HG03045 (cell line): ENCODE results near the gene CDK14.

Source experiments
- ATAC-seq: cut with Tn5 transposase; IDR thresholded peaks from one replicate; pipeline ENCODE4 v1.9.1; 2021; ENCODE audit warnings: mild to moderate bottlenecking, moderate library complexity; ENCODE audit not compliant: unreplicated experiment

Gene CDK14

GRCh38 chr7:90984692-90985091 is 388.6 kb downstream of the CDK14 start:
- no peak for ATAC-seq

- ATAC-seq = no peak
Observed at GRCh38 chr7:90988516-90988915, 392.4 kb downstream of the CDK14 start.

- no peak for ATAC-seq
Observed at GRCh38 chr7:90988996-90989765, 393.1 kb downstream of the CDK14 start.

DNA sequence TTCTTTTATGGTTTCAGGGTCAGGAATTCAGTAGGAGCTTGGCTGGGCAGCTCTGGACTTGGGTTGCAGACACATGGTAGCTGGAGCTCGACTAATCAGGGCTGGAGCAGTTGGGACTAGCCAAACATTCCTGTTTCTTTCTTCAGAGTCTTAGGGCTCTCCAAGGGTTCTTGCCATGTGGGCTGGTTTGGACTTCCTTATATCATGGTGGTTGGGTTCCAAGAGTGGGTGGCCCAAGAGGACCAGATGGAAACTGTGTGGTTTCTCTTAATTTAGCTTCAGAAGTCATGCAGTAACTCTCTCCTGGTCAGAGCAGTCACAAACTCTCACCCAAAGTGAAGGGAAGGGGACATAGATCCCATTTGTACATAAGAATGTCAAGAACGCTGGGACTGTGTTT is 398.0 kb downstream of the CDK14 start:
- no peak for ATAC-seq

DNA sequence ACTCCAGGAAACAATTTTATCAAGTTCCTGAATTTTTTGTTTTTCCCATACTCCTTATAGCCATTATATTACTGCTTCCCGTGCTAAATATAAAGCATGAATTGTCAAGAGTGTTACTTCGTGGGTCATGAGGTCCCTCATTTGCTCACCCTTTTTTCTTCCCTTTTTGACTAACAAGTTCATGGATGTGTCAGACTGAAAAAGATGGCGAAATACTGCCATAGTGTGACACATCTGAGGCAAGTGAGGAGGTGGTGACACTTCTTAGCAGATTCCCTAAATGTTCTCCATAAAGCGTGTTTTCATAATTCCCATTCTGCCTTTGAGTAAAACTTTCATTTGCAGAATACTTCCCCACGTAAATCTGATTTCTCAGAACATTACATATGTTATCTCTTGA is 398.5 kb downstream of the CDK14 start:
- no peak for ATAC-seq

GRCh38 chr7:90995996-90996395 is 399.9 kb downstream of the CDK14 start:
- no peak for ATAC-seq

DNA sequence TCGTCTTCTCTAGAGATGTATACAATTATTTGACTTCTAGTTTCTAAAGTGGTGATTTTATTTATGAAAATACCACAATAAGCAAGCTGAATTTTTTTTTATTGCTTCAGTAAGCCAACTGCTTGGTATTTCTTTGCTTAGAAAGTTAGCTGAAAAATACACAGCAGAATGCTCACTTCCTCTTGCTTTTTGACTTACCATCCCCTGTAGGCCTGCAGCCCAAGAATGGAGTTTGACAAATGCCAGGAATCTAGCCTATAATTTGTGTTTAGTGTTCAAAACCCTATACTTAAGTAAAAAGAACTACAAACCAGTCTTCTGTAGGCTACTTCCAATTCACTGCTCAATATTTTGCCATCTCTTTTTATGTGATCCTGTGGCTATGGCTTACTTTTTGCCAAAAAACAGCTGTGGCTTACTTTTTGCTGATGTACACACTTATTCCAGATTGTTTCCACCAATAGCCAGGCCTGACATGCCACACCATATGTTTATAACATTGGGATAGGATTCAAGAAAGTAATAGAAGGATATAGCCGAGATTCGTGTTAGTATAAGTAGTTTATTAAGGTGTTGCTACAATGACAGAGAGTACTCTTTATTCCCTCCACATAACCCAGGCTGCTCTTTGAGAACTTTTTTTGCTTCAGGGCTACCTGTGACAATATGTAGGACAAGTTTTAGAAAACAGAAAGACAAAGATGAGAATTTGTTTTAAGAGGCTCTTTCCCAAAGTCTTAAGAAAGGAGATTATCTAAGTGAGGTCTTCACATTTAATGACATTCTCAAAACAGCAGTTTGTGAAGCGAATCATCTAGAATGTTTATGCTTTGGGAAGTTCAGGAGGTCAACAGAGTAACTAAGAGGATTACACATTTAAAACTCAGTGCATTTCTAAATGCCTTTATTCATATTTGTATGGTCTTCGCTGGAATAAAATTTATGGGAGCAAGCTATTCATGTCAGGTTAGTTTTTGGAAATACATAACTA is 404.2 kb downstream of the CDK14 start:
- no peak for ATAC-seq

GRCh38 chr7:91005024-91005423 is 408.9 kb downstream of the CDK14 start:
- ATAC-seq = no peak

GRCh38 chr7:91005841-91006240 is 409.7 kb downstream of the CDK14 start:
- no peak for ATAC-seq

DNA sequence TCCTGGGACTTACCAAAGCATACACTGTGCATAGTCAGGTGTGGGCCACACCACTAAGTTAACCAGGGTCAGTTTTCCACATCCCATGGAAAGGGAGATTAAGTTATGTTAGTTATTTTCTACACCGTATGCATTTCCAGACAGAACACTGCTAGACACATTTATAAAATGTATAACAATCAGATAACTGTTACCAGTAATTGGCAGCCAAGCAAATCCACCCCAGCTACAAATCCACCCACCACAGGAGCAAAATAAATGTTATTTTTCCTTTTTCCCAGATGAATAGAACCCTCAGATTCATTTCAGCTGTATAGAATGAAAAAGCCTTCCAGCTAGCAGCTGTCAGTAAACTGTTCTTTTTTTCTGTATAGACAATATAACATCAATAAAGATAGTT is 411.2 kb downstream of the CDK14 start:
- no peak for ATAC-seq

DNA sequence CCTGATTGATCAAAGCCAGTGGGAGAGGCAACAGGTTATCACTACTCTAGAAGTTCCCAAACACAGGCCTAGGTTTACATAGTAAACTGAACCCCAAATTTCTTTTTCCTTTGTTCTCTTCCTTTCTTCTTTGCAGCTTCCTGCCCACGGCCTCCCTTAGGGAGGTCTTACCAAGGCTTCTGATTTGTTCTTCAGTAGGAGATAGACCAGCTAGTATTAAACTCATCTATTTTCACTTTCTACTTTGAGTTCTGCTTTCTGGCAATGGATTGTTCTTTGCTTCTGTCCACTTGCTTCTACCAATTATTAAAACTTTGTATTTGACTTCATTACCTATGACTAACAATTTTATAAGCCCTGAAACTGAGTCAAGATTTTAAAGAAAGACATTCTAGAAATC is 417.0 kb downstream of the CDK14 start:
- no peak for ATAC-seq

GRCh38 chr7:91019686-91020385 is 423.7 kb downstream of the CDK14 start:
- ATAC-seq = no peak

GRCh38 chr7:91020636-91021385 is 424.7 kb downstream of the CDK14 start:
- ATAC-seq = no peak

- no peak for ATAC-seq
Observed at GRCh38 chr7:91021956-91022355, 425.8 kb downstream of the CDK14 start.

- no peak for ATAC-seq
Observed at GRCh38 chr7:91025906-91026390, 429.8 kb downstream of the CDK14 start.

DNA sequence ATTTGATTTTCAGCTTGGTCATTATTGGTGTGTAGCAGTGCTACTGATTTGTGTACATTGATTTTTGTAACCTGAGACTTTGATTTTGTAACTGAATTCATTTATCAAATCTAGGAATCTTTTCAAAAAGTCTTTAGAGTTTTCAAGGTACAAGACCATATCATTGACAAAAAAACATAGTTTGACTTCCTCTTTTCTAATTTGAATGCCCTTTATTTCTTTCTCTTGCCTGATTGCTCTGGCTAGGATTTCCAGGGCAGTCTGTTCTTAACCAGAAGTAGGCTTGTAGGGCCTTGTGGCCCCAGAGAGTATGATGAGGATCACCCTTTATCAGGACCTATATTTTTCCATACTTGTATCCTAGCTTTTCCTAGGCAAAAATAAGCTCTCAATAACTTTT is 433.6 kb downstream of the CDK14 start:
- ATAC-seq = no peak

DNA sequence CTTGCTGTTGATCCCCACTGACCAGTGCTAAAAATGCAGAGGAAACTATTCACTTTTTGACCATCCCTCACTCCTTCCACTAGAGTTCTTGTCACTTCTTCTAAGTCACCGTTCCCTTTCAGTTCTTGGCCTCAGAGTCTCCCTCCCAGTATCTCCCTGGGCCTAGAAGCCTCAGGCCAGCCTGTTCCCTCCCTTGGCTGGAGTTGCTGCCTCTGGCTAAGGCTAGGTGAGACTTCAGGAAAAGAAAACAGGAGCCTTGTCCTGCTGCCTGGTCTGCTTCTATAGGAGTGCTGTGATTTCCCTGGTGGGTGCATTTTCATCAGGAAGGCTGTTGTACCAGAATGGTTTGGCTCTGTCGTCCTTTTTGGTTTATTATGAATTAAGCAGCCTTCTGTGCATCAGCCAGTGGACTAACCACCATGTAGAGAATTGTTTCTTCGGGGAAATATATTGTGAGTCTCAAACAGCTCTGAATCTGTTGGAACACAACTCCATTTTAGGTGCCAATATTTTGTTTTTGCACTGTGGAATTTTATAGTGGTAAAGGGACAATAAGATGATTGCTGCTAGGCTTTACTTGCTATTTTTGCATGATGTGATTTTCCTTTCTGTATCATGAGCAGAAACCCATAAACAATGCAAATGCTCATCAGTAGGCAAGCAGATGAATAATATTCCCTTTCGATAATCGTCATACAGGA is 434.7 kb downstream of the CDK14 start:
- no peak for ATAC-seq

DNA sequence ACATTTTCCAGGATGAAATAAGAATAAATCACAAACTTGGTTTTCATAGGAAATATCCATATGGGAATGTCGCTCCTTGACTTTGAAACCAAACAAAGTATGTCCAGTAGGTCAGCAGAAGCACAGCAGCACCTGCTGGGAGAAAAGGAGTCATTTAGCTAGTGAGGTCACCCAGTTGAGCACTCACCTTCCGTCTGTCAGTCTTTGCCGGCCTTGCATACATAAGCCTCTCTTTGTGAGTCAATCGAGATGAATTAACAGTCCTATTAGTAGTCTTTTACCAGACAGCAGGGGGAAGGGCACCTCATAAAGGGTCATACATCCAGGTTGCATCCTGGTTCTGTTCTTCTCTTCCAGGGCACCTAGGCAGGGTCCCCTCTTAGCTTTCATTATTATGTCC is 435.6 kb downstream of the CDK14 start:
- ATAC-seq = no peak

GRCh38 chr7:91033574-91033973 is 437.5 kb downstream of the CDK14 start:
- ATAC-seq = no peak
